Transverse colon (tissue), 4 donors: Measurements from ENCODE around the gene BMS1.

Experiments
- POLR2A ChIP-seq: fragments of 450-650 bp; IDR thresholded peaks from one replicate; pipeline ENCODE4 v1.6.1; 2016; ENCODE audit warnings: antibody characterized with exemption, mild to moderate bottlenecking, moderate library complexity
- POLR2AphosphoS5 ChIP-seq, 3 donors: sonication (generic); formaldehyde crosslinking; IDR thresholded peaks; one replicate each; pipeline ENCODE4 v1.6.1; 2016; ENCODE audit warnings: antibody characterized with exemption in 3 of 3
- TF ChIP-seq, protein P1 (sequence below), 5 experiments: fragments of 200-600 bp in 3 of 5; fragments of 450-650 bp in 2 of 5; sonication (generic) in 3 of 5; IDR thresholded peaks; 1 replicate in 2 of 5; 2 replicates in 3 of 5; pipeline ENCODE4 v1.5.1; 2016 to 2017; ENCODE audit warnings: antibody characterized with exemption in 5 of 5, inconsistent platforms in 3 of 5, mild to moderate bottlenecking in 2 of 5, moderate library complexity in 1 of 5

DNA sequence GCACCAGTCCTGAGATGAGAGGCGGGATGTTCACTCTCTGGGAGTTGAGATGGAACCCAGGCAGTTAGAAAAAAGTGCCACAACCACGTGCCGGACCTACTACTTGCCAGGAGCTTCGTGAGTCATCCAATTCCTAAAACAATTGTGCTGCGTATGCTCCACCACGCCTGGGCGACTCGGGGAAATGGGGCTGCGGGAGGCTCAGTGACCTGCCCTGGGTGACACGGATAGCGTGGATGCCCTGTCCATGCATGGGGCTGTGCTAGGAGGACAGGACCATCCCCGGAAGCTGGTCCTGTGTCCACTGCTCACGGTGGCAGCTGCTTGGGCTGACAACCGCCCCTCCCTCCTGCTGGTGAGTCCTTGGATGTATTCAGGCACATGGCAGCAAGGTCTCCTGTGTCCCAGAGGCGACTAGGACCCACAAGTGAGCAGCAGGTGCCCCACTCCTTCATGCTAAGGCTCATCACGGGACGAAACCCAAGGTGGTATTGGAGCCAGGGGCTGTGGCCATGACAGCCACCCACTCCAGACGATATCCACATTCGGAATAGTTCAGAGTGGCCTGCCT lies 90.4 kb downstream of the BMS1 start:
- TF ChIP-seq POLR2A: no peak
- TF ChIP-seq, protein P1, sequence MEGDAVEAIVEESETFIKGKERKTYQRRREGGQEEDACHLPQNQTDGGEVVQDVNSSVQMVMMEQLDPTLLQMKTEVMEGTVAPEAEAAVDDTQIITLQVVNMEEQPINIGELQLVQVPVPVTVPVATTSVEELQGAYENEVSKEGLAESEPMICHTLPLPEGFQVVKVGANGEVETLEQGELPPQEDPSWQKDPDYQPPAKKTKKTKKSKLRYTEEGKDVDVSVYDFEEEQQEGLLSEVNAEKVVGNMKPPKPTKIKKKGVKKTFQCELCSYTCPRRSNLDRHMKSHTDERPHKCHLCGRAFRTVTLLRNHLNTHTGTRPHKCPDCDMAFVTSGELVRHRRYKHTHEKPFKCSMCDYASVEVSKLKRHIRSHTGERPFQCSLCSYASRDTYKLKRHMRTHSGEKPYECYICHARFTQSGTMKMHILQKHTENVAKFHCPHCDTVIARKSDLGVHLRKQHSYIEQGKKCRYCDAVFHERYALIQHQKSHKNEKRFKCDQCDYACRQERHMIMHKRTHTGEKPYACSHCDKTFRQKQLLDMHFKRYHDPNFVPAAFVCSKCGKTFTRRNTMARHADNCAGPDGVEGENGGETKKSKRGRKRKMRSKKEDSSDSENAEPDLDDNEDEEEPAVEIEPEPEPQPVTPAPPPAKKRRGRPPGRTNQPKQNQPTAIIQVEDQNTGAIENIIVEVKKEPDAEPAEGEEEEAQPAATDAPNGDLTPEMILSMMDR (IDR thresholded peaks at IDR 0.05): no peak
- TF ChIP-seq POLR2AphosphoS5 (IDR thresholded peaks at IDR 0.05): no peak
